HEK293T (cell line): Measurements from ENCODE around the gene TARBP1.
"Not testable (repeated sequence)": the region's sequence is repeated elsewhere in the genome, so short reads cannot be mapped to it uniquely, and the experiment has no call there.

Experiments used
- CTCF ChIA-PET: fragments of 350-600 bp; formaldehyde crosslinking; extraction: SDS; loops from one replicate; lab custom pipeline; 2021; ENCODE audit warnings: antibody characterized with exemption, inconsistent platforms; lab: Yijun Ruan, JAX
- POLR2A ChIA-PET: fragments of 350-600 bp; formaldehyde crosslinking; extraction: SDS; loops from one replicate; lab custom pipeline; 2020; ENCODE audit warnings: antibody characterized with exemption, inconsistent platforms; lab: Yijun Ruan, JAX
- DNase-seq: peaks from one replicate; pipeline ENCODE4 v3.0.0; 2012; ENCODE audit warnings: mixed read lengths; ENCODE audit errors: extremely low spot score
- ARNT ChIP-seq: fragments of 450-650 bp; IDR thresholded peaks from 2 replicates; pipeline ENCODE4 v1.6.1; 2017; ENCODE audit warnings: mild to moderate bottlenecking
- BHLHE40 ChIP-seq: fragments of 450-650 bp; IDR thresholded peaks from 2 replicates; pipeline ENCODE4 v1.6.1; 2016; ENCODE audit warnings: mild to moderate bottlenecking, moderate library complexity, borderline replicate concordance
- CTBP1 ChIP-seq: fragments of 450-650 bp; IDR thresholded peaks from 2 replicates; pipeline ENCODE4 v1.6.1; 2016; ENCODE audit warnings: borderline replicate concordance
- ELF4 ChIP-seq: fragments of 450-650 bp; IDR thresholded peaks from 2 replicates; pipeline ENCODE4 v1.6.1; 2017; ENCODE audit warnings: antibody characterized with exemption
- FOXA1 ChIP-seq: fragments of 450-650 bp; IDR thresholded peaks from 2 replicates; pipeline ENCODE4 v1.6.1; 2016; ENCODE audit warnings: mild to moderate bottlenecking
- FOXK2 ChIP-seq: fragments of 450-650 bp; IDR thresholded peaks from 2 replicates; pipeline ENCODE4 v1.6.1; 2016; ENCODE audit warnings: mild to moderate bottlenecking
- FOXM1 ChIP-seq: fragments of 450-650 bp; IDR thresholded peaks from 2 replicates; pipeline ENCODE4 v1.6.1; 2017; ENCODE audit warnings: mild to moderate bottlenecking, borderline replicate concordance
- HDGF ChIP-seq: fragments of 450-650 bp; IDR thresholded peaks from 2 replicates; pipeline ENCODE4 v1.6.1; 2017; ENCODE audit warnings: antibody characterized with exemption, borderline replicate concordance
- L3MBTL2 ChIP-seq: fragments of 450-650 bp; conservative IDR thresholded peaks from 2 replicates; pipeline ENCODE4 v1.6.1; 2016; ENCODE audit warnings: mild to moderate bottlenecking
- LEF1 ChIP-seq: fragments of 450-650 bp; IDR thresholded peaks from 2 replicates; pipeline ENCODE4 v1.6.1; 2017; ENCODE audit warnings: mild to moderate bottlenecking, borderline replicate concordance
- NFRKB ChIP-seq: fragments of 450-650 bp; IDR thresholded peaks from 2 replicates; pipeline ENCODE4 v1.6.1; 2016; ENCODE audit warnings: mild to moderate bottlenecking, moderate library complexity
- SP1 ChIP-seq: fragments of 450-650 bp; IDR thresholded peaks from 2 replicates; pipeline ENCODE4 v1.6.1; 2017
- SUZ12 ChIP-seq: fragments of 450-650 bp; IDR thresholded peaks from 2 replicates; pipeline ENCODE4 v1.6.1; 2016; ENCODE audit warnings: mild to moderate bottlenecking
- TARDBP ChIP-seq: fragments of 450-650 bp; IDR thresholded peaks from 2 replicates; pipeline ENCODE4 v1.6.1; 2016
- ZNF384 ChIP-seq: fragments of 450-650 bp; IDR thresholded peaks from 2 replicates; pipeline ENCODE4 v1.6.1; 2016
- TF ChIP-seq, protein P1 (sequence below): fragments of 450-650 bp; IDR thresholded peaks from 2 replicates; pipeline ENCODE4 v1.6.1; 2016

The TARBP1 gene

DNA sequence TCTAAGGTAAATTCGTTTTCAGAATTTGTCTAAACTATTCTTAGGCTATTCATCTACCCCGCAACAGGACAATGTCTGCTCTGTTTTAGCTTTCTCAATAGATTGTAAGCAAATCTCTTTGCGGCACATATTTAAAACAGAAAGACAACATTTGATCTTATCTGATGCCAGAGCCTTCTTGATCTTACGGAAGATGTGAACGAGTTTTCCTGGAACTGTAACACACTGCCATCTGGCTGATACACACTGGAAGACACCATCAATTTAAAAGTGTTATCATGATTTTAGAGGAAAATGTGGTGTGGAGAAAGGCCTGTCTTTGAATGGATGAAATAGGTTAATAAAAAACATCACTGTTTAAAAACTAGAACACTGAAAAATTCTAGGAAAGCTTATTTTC is 69.7 kb downstream of the TARBP1 start:
- POLR2A ChIA-PET: no interaction called here
- DNase-seq: no peak
- CTCF ChIA-PET: interaction anchor here (0.6 kb wide), 1 partner anchor 258 kb away, joined by 7 read pairs; no protein-coding TSS in a partner anchor
- no peak for TF ChIP-seq TARDBP
- TF ChIP-seq HDGF: no peak
- TF ChIP-seq NFRKB: no peak
- no peak for TF ChIP-seq FOXM1
- TF ChIP-seq ELF4: no peak
- no peak for TF ChIP-seq FOXK2
- no peak for TF ChIP-seq CTBP1

- no peak for TF ChIP-seq ARNT
- ChIA-PET CTCF (no interaction called here), POLR2A (no interaction called here)
- no peak for DNase-seq
These were observed 70.2 kb downstream of the TARBP1 start for GRCh38 chr1:234408757-234409156.

GRCh38 chr1:234406871-234407270 is 72.1 kb downstream of the TARBP1 start:
- no peak for DNase-seq
- ChIA-PET POLR2A (interaction anchor here (2.7 kb wide), 1 partner anchor 34 kb away, joined by 7 read pairs; the partner anchor contains the start of gene COA6), CTCF (interaction anchor here (0.6 kb wide), 1 partner anchor 14 kb away, joined by 4 read pairs; no protein-coding TSS in a partner anchor)
- TF ChIP-seq TARDBP (no peak), CTBP1 (no peak), SUZ12 (no peak), ELF4 (no peak), ARNT (no peak), FOXA1 (no peak), L3MBTL2 (no peak), HDGF (no peak), FOXM1 (no peak), BHLHE40 (no peak), FOXK2 (no peak), ZNF384 (no peak), LEF1 (no peak), NFRKB (no peak), SP1 (no peak)
- TF ChIP-seq, protein P1, sequence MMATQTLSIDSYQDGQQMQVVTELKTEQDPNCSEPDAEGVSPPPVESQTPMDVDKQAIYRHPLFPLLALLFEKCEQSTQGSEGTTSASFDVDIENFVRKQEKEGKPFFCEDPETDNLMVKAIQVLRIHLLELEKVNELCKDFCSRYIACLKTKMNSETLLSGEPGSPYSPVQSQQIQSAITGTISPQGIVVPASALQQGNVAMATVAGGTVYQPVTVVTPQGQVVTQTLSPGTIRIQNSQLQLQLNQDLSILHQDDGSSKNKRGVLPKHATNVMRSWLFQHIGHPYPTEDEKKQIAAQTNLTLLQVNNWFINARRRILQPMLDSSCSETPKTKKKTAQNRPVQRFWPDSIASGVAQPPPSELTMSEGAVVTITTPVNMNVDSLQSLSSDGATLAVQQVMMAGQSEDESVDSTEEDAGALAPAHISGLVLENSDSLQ: no peak

DNA sequence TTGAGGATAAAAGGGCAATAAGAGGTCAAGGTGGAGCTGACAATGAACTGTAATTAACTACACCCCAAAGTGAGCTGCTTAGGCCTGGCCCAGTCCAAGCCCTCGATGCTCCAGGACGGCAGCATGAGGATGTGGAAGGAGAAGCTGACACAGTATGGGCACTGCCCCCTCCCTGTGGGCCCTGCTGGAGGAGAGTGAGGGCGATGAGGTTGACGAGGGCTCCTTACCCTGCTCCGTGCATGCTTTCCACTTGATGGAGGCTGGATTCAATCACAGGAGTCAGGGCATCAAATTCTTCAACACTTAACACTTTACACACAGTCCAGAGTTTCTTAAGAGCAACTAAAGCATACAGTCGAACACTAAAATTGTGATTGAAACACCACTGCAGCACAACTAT is 73.3 kb downstream of the TARBP1 start:
- no peak for DNase-seq
- TF ChIP-seq TARDBP (no peak), FOXM1 (no peak), ELF4 (no peak), SP1 (no peak), CTBP1 (no peak), SUZ12 (no peak), BHLHE40 (no peak), L3MBTL2 (no peak), ZNF384 (no peak), ARNT (no peak), LEF1 (no peak), NFRKB (no peak), FOXA1 (no peak), HDGF (no peak), FOXK2 (no peak)
- TF ChIP-seq, protein P1: no peak
- ChIA-PET CTCF (no interaction called here), POLR2A (interaction anchor here (1.3 to 2.7 kb wide), 2 partner anchors 10 to 32 kb away, joined by 4 to 7 read pairs; partner anchors contain the start of gene COA6)

DNA sequence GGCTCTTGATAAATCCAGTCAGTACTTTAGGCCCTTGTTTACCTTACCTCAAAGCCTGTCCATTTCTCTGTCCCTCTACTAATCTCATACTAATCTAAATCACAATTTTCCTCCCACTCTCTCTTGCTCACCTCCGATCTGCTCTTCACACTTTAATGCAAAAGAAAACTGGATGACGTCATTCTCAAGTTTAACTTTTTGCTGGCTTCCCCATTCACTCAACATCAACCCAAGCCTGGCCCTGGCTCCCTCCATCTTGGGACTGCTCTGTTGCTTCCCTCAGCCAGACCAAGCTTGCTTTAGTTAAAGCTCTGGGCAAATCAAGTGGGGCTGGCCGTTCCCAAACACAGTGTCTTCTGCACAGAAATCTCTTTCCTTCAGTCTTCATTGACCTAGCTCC is 76.0 kb downstream of the TARBP1 start:
- DNase-seq: no peak
- CTCF ChIA-PET: no interaction called here
- POLR2A ChIA-PET: no interaction called here
- no peak for TF ChIP-seq LEF1
- TF ChIP-seq TARDBP: no peak
- no peak for TF ChIP-seq ZNF384
- no peak for TF ChIP-seq SUZ12
- no peak for TF ChIP-seq FOXM1
- TF ChIP-seq, protein P1: no peak
- no peak for TF ChIP-seq NFRKB
- no peak for TF ChIP-seq HDGF
- no peak for TF ChIP-seq ARNT
- no peak for TF ChIP-seq L3MBTL2
- TF ChIP-seq CTBP1: no peak
- TF ChIP-seq SP1: no peak
- no peak for TF ChIP-seq FOXK2
- no peak for TF ChIP-seq FOXA1
- no peak for TF ChIP-seq ELF4
- no peak for TF ChIP-seq BHLHE40

DNA sequence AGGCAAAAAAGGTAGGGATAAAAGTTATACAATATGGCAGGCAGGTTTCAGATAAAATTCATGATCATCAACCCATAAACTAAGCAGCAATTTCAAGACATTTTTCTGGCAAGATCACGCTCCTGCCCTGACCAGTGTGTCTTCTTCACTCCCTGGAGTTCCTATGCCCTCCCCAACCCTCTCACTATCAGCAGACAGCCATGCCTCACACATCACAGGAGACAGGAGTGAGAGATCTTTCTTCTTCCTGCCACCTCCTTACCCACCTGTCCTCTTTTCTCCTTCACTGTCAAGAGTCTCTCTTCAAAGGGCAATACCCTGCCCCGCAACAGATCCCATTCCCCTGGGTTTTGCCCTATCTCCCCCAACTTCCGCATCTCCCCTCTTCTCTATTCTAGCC is 77.3 kb downstream of the TARBP1 start:
- ChIA-PET CTCF (no interaction called here), POLR2A (no interaction called here)
- no peak for DNase-seq
- TF ChIP-seq HDGF: no peak

DNA sequence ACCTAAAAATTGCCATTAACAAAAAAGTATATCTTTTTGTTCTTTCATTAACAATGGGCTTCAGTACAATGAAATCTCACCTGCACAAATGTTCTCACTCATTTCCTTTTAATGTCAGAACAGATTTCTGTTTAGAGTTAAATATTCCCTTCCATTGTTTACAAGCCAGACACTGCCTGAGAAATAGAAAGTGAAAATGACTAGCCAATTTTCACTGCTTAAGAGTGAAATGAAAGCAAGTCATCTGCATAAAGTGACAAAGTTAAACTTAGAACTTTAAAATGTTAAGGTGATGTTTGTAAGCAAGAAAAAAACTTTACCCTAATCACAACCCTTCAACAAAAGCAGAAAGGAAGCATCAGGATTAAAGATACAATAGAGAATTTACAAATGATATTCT is 78.2 kb downstream of the TARBP1 start:
- TF ChIP-seq HDGF (no peak), SP1 (no peak), SUZ12 (no peak), CTBP1 (no peak), NFRKB (no peak), LEF1 (no peak)
- POLR2A ChIA-PET: no interaction called here
- DNase-seq: no peak
- CTCF ChIA-PET: no interaction called here

DNA sequence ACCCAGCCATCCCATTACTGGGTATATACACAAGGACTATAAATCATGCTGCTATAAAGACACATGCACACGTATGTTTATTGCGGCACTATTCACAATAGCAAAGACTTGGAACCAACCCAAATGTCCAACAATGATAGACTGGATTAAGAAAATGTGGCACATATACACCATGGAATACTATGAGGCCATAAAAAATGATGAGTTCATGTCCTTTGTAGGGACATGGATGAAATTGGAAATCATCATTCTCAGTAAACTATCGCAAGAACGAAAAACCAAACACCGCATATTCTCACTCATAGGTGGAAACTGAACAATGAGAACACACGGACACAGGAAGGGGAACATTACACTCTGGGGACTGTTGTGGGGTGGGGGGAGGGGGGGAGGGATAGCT is 79.5 kb downstream of the TARBP1 start:
- DNase-seq, POLR2A ChIA-PET, CTCF ChIA-PET: not testable (repeated sequence)
